ENCODE measurements around the gene PTX4. TPM values are rescaled to one million over a fixed set of nuclear protein-coding genes. Genes with fewer than 3 reads are reported as not detected.
A peak's percentile ranks its signal among the peaks of the same experiment; 100 is the strongest.

The PTX4 gene
- total RNA-seq, 6 experiments from 2014 or later: not detected

- no peak for TF ChIP-seq POLR2A (IDR thresholded peaks at IDR 0.05)
- TF ChIP-seq, protein P1, sequence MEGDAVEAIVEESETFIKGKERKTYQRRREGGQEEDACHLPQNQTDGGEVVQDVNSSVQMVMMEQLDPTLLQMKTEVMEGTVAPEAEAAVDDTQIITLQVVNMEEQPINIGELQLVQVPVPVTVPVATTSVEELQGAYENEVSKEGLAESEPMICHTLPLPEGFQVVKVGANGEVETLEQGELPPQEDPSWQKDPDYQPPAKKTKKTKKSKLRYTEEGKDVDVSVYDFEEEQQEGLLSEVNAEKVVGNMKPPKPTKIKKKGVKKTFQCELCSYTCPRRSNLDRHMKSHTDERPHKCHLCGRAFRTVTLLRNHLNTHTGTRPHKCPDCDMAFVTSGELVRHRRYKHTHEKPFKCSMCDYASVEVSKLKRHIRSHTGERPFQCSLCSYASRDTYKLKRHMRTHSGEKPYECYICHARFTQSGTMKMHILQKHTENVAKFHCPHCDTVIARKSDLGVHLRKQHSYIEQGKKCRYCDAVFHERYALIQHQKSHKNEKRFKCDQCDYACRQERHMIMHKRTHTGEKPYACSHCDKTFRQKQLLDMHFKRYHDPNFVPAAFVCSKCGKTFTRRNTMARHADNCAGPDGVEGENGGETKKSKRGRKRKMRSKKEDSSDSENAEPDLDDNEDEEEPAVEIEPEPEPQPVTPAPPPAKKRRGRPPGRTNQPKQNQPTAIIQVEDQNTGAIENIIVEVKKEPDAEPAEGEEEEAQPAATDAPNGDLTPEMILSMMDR (IDR thresholded peaks at IDR 0.05): no peak
- no peak for ATAC-seq
- no peak for DNase-seq
- Histone ChIP-seq H3K9me3 (no peaks in the 10 kb centered on the region), H3K27me3 (no peaks in the 10 kb centered on the region), H3K4me3 (peak overlapping the region; percentile 67 to 82 (median 72)), H3K4me1 (peaks cover 0 to 14% (median 5%) of the 10 kb centered on the region in 4 donors), H3K27ac (peak overlapping the region; percentile 49 to 90 (median 73)), H3K36me3 (peaks cover 0 to 13% (median 0%) of the 10 kb centered on the region in 4 donors)
- WGBS (ENCODE audit: insufficient coverage, low coverage, low lambda C conversion rate, missing lambda C conversion rate): 80% methylated on average over 15 of the region's 23 CpGs
- intact Hi-C loops (cut with DNase I): no loop called here
These were observed 3.6 kb upstream of the PTX4 start for GRCh38 chr16:1492082-1492922.

DNA sequence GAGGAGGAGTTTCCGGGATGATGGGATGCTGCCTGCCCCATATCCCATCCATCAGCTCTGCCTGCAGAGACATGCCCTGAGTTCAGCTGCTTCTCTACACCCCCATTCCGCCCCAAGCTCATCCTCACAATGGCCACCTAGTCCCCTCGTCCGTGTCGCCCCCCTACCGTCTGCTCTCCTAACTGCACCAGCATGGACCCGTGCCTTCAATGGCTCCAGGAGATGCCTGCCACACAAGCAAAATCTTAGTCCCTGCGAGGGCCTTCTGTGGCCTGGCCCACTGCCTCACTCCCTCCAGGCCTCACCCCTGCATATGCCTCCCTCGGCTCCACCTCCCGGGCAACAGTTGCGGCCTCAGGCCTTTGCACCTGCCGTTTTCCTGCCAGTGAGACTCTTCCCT lies 2.6 kb upstream of the PTX4 start:
- peaks cover 0 to 14% (median 5%) of the 10 kb centered on the region in 4 donors for H3K4me1 ChIP-seq
- intact Hi-C loops (cut with DNase I): no loop called here
- no peak for TF ChIP-seq POLR2A (IDR thresholded peaks at IDR 0.05)
- TF ChIP-seq, protein P1 (IDR thresholded peaks at IDR 0.05): no peak
- H3K4me3 ChIP-seq: no peak overlapping the region
- DNase-seq (no peak), ATAC-seq (no peak)
- 84% methylated on average over 6 of the region's 12 CpGs for WGBS (ENCODE audit: insufficient coverage, low coverage, low lambda C conversion rate, missing lambda C conversion rate)
- no peaks in the 10 kb centered on the region for H3K27me3 ChIP-seq
- no peak overlapping the region for H3K27ac ChIP-seq
- H3K9me3 ChIP-seq: no peaks in the 10 kb centered on the region
- H3K36me3 ChIP-seq: peaks cover 0 to 10% (median 0%) of the 10 kb centered on the region in 4 donors

DNA sequence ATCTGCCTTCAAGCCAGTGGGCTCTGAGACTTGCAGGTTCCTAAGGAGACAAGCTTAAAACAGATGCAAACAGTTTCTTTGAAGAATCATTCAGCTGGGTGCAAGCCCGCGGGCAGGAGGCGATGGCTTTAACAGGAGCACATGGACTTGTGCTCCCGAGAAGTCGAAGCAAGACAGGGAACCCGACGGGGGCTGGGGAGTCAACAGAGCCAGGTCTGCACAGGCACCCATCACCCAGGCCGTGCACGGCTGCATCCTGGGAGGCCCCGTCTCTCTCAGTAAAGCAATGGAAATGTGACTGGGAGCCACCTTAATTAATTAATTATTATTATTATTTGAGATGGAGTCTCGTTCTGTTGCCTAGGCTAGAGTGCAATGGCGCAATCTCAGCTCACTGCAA lies 333 bp upstream of the PTX4 start:
- Histone ChIP-seq H3K4me3 (no peak overlapping the region), H3K36me3 (no peaks in the 10 kb centered on the region), H3K27me3 (no peaks in the 10 kb centered on the region), H3K4me1 (peaks cover 0 to 8% (median 1%) of the 10 kb centered on the region in 4 donors), H3K27ac (no peak overlapping the region), H3K9me3 (no peaks in the 10 kb centered on the region)
- TF ChIP-seq POLR2A (IDR thresholded peaks at IDR 0.05): no peak
- TF ChIP-seq, protein P1 (IDR thresholded peaks at IDR 0.05): no peak
- 86% methylated on average over 9 of the region's 12 CpGs for WGBS (ENCODE audit: insufficient coverage, low coverage, low lambda C conversion rate, missing lambda C conversion rate)
- ATAC-seq (no peak), DNase-seq (no peak)
- intact Hi-C loops (cut with DNase I): no loop called here

DNA sequence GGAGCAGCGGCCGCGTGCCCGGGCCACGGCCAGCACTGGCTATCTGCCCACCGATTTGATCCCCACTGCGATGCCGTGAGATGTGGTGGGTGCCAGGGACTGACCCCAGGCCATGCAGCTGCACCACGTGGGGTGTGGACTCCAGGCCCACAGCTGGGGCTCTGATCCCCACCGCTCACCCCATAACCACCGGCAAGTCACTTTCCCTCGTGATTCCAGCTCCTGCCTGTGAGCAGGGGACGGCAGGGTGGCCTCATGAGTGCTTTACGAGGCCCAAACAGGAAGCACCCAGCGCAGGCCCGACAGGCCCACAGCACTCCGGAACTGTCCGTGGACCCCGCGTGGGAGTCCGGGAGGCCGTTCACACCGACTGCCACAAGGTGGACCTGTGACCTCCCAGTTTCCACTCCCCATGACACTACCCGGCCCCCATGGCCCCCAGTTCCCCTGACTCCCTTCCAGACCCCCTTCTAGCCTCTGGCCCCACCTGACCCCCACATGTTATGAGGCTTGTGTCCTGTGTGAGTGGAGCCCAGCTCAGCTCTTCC lies 616 bp downstream of the PTX4 start:
- Histone ChIP-seq H3K27me3 (no peaks in the 10 kb centered on the region), H3K9me3 (no peaks in the 10 kb centered on the region), H3K27ac (no peak overlapping the region), H3K4me3 (no peak overlapping the region), H3K36me3 (no peaks in the 10 kb centered on the region), H3K4me1 (peaks cover 0 to 4% (median 0%) of the 10 kb centered on the region in 4 donors)
- ATAC-seq (no peak), DNase-seq (no peak)
- TF ChIP-seq, protein P1 (IDR thresholded peaks at IDR 0.05): no peak
- no peak for TF ChIP-seq POLR2A (IDR thresholded peaks at IDR 0.05)
- intact Hi-C loops (cut with DNase I): no loop called here
- WGBS (ENCODE audit: insufficient coverage, low coverage, low lambda C conversion rate, missing lambda C conversion rate): no CpG with 5 or more reads among the region's 24 CpGs

Data from right lobe of liver (tissue), 6 donors.